Natural killer cell (primary cell): ENCODE results near the gene RIMS3. TPM values are rescaled to one million over a fixed set of nuclear protein-coding genes. Genes with fewer than 3 reads are reported as not detected.
"Not testable (repeated sequence)": the region's sequence is repeated elsewhere in the genome, so short reads cannot be mapped to it uniquely, and the experiment has no call there.

Experiments
- ATAC-seq, 3 donors: fragments of 150-1000 bp in 2 of 3; fragments of 200-7000 bp in 1 of 3; cut with Tn5 transposase; 1 replicate in 1 of 3; 2 replicates in 2 of 3; pipeline ENCODE4 v1.10.0; 2021; ENCODE audit warnings: mild to moderate bottlenecking in 2 of 3, moderate library complexity in 2 of 3
- DNase-seq, 2 donors: peaks; one replicate each; pipeline versions ENCODE4 v3.0.0 to v3.0.0-alpha.2; 2013 to 2021; ENCODE audit warnings: mixed read lengths in 1 of 2
- H3K27ac ChIP-seq: one replicate; pipeline ENCODE4 v1.5.1; 2013; ENCODE audit warnings: mild to moderate bottlenecking, low read length
- H3K27me3 ChIP-seq: one replicate; pipeline ENCODE4 v1.6.1; 2013; ENCODE audit warnings: low read length; ENCODE audit not compliant: control insufficient read depth, insufficient read depth
- H3K36me3 ChIP-seq: one replicate; pipeline ENCODE4 v1.6.1; 2013; ENCODE audit warnings: low read length; ENCODE audit not compliant: control insufficient read depth, insufficient read depth
- H3K4me1 ChIP-seq: one replicate; pipeline ENCODE4 v1.6.1; 2013; ENCODE audit warnings: low read length; ENCODE audit not compliant: control insufficient read depth, insufficient read depth
- H3K4me3 ChIP-seq: one replicate; pipeline ENCODE4 v1.5.1; 2013; ENCODE audit warnings: low read length
- H3K9me3 ChIP-seq: one replicate; pipeline ENCODE4 v1.6.1; 2013; ENCODE audit warnings: low read length; ENCODE audit not compliant: control insufficient read depth, insufficient read depth
- H3K27ac Mint-ChIP-seq, 2 donors: one replicate each; pipeline ENCODE4 v1.8.0; 2022; ENCODE audit warnings: mild to moderate bottlenecking in 2 of 2, mixed read lengths in 2 of 2, moderate library complexity in 1 of 2
- H3K27me3 Mint-ChIP-seq, 2 donors: one replicate each; pipeline ENCODE4 v1.8.0; 2022; ENCODE audit warnings: low read depth in 2 of 2, mixed read lengths in 2 of 2
- H3K36me3 Mint-ChIP-seq: one replicate; pipeline ENCODE4 v1.8.0; 2022; ENCODE audit warnings: mixed read lengths
- H3K4me1 Mint-ChIP-seq, 2 donors: one replicate each; pipeline ENCODE4 v1.8.0; 2022; ENCODE audit warnings: mixed read lengths in 2 of 2
- H3K4me3 Mint-ChIP-seq: one replicate; pipeline ENCODE4 v1.8.0; 2022; ENCODE audit warnings: mild to moderate bottlenecking, moderate library complexity, mixed read lengths
- H3K9me3 Mint-ChIP-seq, 2 donors: one replicate each; pipeline ENCODE4 v1.8.0; 2022; ENCODE audit warnings: mixed read lengths in 2 of 2
- CTCF ChIP-seq: fragments of 200-600 bp; IDR thresholded peaks from one replicate; pipeline ENCODE4 v1.8.0; 2022; ENCODE audit warnings: antibody characterized with exemption
- WGBS: methylation state at CpG from one replicate; pipeline ENCODE4 v1.1.7; 2013; ENCODE audit warnings: missing lambda C conversion rate; ENCODE audit not compliant: insufficient coverage; 5-methylcytosine and 5-hydroxymethylcytosine counted together
- intact Hi-C: fragments of 100-400 bp; cut with micrococcal nuclease; formaldehyde crosslinking; loops from one replicate; pipeline ENCODE4 v1.14.2; 2022
- total RNA-seq, 4 donors: library from RNA; stranded (reverse); fragments of 120-200 nt in 1 of 4; gene quantifications; one replicate each; pipeline versions ENCODE4 v1.2.3 to v1.2.4, GENCODE V29; 2013 to 2022

The RIMS3 gene
- total RNA-seq, 3 donors from 2014 or later (not counting 1 experiment from before 2014, with no cell fraction given): 0.56 to 2.1 (median 1.1) TPM

- ATAC-seq (no peak), DNase-seq (no peak)
- H3K4me1 Mint-ChIP-seq: no peaks in the 10 kb centered on the region
- no peaks in the 10 kb centered on the region for H3K36me3 Mint-ChIP-seq
- Histone ChIP-seq H3K27me3 (no peaks in the 10 kb centered on the region), H3K9me3 (no peaks in the 10 kb centered on the region), H3K4me3 (no peak overlapping the region), H3K27ac (no peak overlapping the region), H3K4me1 (no peaks in the 10 kb centered on the region), H3K36me3 (no peaks in the 10 kb centered on the region)
- no peak overlapping the region for H3K4me3 Mint-ChIP-seq
- peaks cover 9 to 12% of the 10 kb centered on the region in 2 donors for H3K27me3 Mint-ChIP-seq
- no peak for TF ChIP-seq CTCF
- intact Hi-C loops: no loop called here
- H3K27ac Mint-ChIP-seq: no peak overlapping the region
- no peaks in the 10 kb centered on the region for H3K9me3 Mint-ChIP-seq
These were observed 90.1 kb downstream of the RIMS3 start for GRCh38 chr1:40575336-40575735.

- intact Hi-C loops, DNase-seq, H3K4me1 ChIP-seq, H3K36me3 ChIP-seq, H3K27ac ChIP-seq, H3K27ac Mint-ChIP-seq, H3K4me3 Mint-ChIP-seq, H3K27me3 ChIP-seq, H3K9me3 ChIP-seq, H3K36me3 Mint-ChIP-seq, H3K9me3 Mint-ChIP-seq, ATAC-seq, H3K4me3 ChIP-seq, H3K4me1 Mint-ChIP-seq: not testable (repeated sequence)
- peaks cover 6 to 12% of the 10 kb centered on the region in 2 donors for H3K27me3 Mint-ChIP-seq
- 48% methylated on average over 3 of the region's 3 CpGs for WGBS
These were observed 90.7 kb downstream of the RIMS3 start for GRCh38 chr1:40574805-40575204.

Other genes with a start within 250 kb of the RIMS3 start
- 1 to 10 TPM; 2.2 to 2.4 (median 2.3) TPM for gene ZFP69B, start 215.2 kb downstream of the RIMS3 start, total RNA-seq
- gene ZFP69, start 188.4 kb downstream of the RIMS3 start, total RNA-seq: 1 to 10 TPM; 4.6 to 5.4 (median 4.6) TPM
- 10 to 100 TPM in 2 of 3 donors, 1 to 10 TPM in 1; 9.6 to 17.0 (median 10.1) TPM for gene EXO5, start 156.9 kb downstream of the RIMS3 start, total RNA-seq
- gene ZNF684, start 134.0 kb downstream of the RIMS3 start, total RNA-seq: 1 to 10 TPM; 5.5 to 9.7 (median 5.7) TPM
- 10 to 100 TPM; 38.7 to 60.4 (median 48.5) TPM for gene NFYC, start 26.0 kb upstream of the RIMS3 start, total RNA-seq
- gene KCNQ4, start 118.1 kb upstream of the RIMS3 start, total RNA-seq: under 1 TPM; 0.14 to 0.45 (median 0.35) TPM
- gene CITED4, start 196.7 kb upstream of the RIMS3 start, total RNA-seq: 1 to 10 TPM; 3.5 to 7.7 (median 4.9) TPM